GM23248 (cell line): ENCODE results near the gene AKR1B15.

Experiments used
- EZH2 ChIP-seq: fragments of 200-600 bp; sonication (generic); IDR thresholded peaks from 2 replicates; pipeline ENCODE4 v1.6.1; 2018; ENCODE audit warnings: antibody characterized with exemption, mild to moderate bottlenecking; ENCODE audit not compliant: insufficient read depth, poor library complexity, severe bottlenecking
- EZH2phosphoT487 ChIP-seq: fragments of 200-600 bp; sonication (generic); IDR thresholded peaks from 2 replicates; pipeline ENCODE4 v1.6.1; 2018; ENCODE audit warnings: antibody characterized with exemption, moderate library complexity, mild to moderate bottlenecking, low read depth; ENCODE audit not compliant: insufficient read depth

GRCh38 chr7:134548877-134549276 lies at the start of gene AKR1B15:
- no peak for TF ChIP-seq EZH2
- no peak for TF ChIP-seq EZH2phosphoT487
